ENCODE measurements around the gene NGFR. TPM values are rescaled to one million over a fixed set of nuclear protein-coding genes. Genes with fewer than 3 reads are reported as not detected.

NGFR gene
- total RNA-seq, 2 experiments from 2014 or later, result 0.16 TPM; not detected in 1

GRCh38 chr17:49482144-49482817 lies 12.8 kb upstream of the NGFR start:
- Mint-ChIP-seq H3K9me3 (no peaks in the 10 kb centered on the region), H3K27ac (no peak overlapping the region), H3K4me3 (no peak overlapping the region), H3K27me3 (peaks cover 54% of the 10 kb centered on the region), H3K4me1 (peaks cover 4% of the 10 kb centered on the region), H3K36me3 (no peaks in the 10 kb centered on the region)
- no peak for DNase-seq

DNA sequence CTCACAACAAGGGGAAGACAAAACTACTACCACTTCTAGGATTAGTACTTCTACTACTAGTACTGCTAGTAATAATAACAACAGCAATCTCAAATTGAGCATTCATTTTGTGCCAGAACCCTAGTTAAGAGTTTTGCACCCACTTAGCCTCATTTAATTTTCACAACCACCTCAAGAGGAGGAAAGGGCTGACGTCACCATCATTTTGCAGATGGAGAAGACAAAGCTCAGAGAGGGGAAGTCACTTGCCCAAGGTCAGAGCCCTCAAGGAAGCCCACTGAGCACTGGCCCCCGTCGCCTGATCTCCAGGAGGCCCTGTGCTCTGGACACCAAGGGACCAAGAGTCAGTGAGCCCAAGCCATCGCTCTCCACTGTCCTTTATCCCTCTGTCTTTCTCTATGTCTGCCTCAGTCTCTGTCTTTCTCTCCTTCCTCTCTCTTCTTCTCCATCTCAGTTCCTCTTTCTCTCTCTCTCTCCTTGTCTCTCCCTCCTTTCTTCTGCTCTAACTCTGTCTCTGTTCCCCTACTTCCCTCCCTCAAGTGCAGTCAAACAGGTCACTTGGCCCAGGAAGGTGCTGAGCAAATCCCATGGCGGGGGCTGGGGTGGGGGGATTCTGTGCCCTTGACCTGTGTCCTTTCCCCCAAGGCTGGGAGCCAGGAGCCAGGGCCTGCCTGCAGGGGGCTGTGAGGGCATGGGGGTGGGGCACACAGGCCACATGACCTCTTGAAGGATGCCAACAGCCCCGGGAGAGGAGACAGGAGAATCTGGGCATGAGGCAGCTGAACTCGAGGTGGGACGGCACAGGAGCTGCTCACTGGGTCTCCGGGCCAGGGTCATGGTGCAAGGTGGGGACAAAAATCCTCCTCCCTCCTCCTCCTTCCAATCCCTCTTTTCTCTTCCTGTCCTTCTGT lies 11.2 kb upstream of the NGFR start:
- Mint-ChIP-seq H3K27me3 (peaks cover 53% of the 10 kb centered on the region), H3K36me3 (no peaks in the 10 kb centered on the region), H3K27ac (no peak overlapping the region), H3K9me3 (no peaks in the 10 kb centered on the region), H3K4me1 (peaks cover 4% of the 10 kb centered on the region), H3K4me3 (no peak overlapping the region)
- DNase-seq, result no peak

GRCh38 chr17:49484588-49484987 lies 10.5 kb upstream of the NGFR start:
- Mint-ChIP-seq H3K27ac (no peak overlapping the region), H3K4me1 (peaks cover 4% of the 10 kb centered on the region), H3K27me3 (peaks cover 55% of the 10 kb centered on the region), H3K9me3 (no peaks in the 10 kb centered on the region), H3K4me3 (no peak overlapping the region), H3K36me3 (no peaks in the 10 kb centered on the region)
- DNase-seq, result no peak

GRCh38 chr17:49486012-49486641 lies 9.0 kb upstream of the NGFR start:
- no peak for DNase-seq
- no peaks in the 10 kb centered on the region for H3K36me3 Mint-ChIP-seq
- peaks cover 54% of the 10 kb centered on the region for H3K27me3 Mint-ChIP-seq
- H3K27ac Mint-ChIP-seq, result no peak overlapping the region
- peaks cover 4% of the 10 kb centered on the region for H3K4me1 Mint-ChIP-seq
- H3K9me3 Mint-ChIP-seq, result no peaks in the 10 kb centered on the region
- no peak overlapping the region for H3K4me3 Mint-ChIP-seq

DNA sequence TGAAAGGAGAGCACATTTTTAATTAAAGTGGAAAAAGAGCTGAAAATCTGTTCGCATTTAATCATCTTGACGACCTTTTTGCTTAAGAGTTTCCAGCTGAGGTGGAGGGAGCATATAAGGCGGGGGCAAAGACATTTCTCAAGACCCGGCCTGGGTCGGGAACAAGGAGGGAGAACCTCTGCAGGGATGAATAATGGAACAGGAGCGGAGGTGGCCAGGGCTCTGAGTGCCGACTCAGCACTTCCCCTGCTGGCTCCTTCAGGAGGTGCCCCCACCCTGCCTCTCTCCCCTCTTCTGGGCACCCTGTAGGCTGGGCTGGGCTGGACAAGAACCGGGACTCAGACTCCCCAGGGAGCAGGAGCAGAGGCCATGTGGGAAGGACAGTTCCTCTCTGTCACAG lies 7.9 kb upstream of the NGFR start:
- no peaks in the 10 kb centered on the region for H3K36me3 Mint-ChIP-seq
- H3K27ac Mint-ChIP-seq, result no peak overlapping the region
- peaks cover 53% of the 10 kb centered on the region for H3K27me3 Mint-ChIP-seq
- H3K4me1 Mint-ChIP-seq, result peaks cover 4% of the 10 kb centered on the region
- no peak for DNase-seq
- no peak overlapping the region for H3K4me3 Mint-ChIP-seq
- no peaks in the 10 kb centered on the region for H3K9me3 Mint-ChIP-seq

DNA sequence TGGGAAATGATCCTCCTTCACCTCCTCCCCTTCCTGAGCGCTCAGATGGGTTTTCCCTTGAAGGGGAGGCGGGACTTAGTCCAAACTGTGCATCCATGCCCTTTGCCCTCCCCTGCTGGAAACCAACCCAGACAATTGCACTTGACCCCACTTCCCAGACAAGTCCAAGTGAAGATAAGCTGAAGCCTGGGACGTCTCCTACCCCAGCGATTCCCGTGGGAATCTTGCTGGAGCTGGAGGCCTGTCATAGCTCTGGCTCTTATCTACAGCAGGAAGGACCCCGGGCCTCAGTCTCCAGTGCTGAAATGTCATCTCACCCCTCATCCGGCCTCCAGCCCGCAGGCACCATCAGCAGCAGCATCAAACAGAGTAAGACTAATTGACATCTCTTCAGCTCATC lies 6.5 kb upstream of the NGFR start:
- DNase-seq, result no peak

GRCh38 chr17:49489348-49489747 lies 5.7 kb upstream of the NGFR start:
- Mint-ChIP-seq H3K4me1 (peaks cover 4% of the 10 kb centered on the region), H3K9me3 (no peaks in the 10 kb centered on the region), H3K27me3 (peaks cover 48% of the 10 kb centered on the region)

More for the DNA sequence above, 6.5 kb upstream of the NGFR start:
- Mint-ChIP-seq H3K4me1 (peaks cover 4% of the 10 kb centered on the region), H3K36me3 (no peaks in the 10 kb centered on the region), H3K9me3 (no peaks in the 10 kb centered on the region), H3K27ac (no peak overlapping the region), H3K27me3 (peaks cover 45% of the 10 kb centered on the region), H3K4me3 (no peak overlapping the region)

DNA sequence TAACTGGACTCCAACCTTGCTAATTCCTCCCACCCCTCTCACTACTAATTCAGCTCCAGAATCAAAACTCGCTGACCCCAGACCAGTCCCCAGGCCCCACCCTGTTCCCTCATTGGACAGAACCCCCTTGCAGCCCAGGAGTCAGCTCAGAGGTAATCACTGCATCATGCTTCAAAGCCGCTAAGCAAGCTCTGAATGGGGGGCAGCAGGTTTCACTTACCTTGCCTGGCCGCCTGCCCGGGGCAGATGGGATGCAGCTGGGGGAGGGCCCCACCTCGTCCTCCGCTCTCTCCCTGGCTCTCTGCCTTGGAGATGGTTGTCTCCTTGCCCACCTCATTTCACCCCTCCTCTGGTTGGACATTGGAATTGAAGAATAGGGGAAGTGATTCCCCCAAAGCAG lies 4.8 kb upstream of the NGFR start:
- Mint-ChIP-seq H3K4me3 (no peak overlapping the region), H3K27ac (no peak overlapping the region), H3K27me3 (peaks cover 40% of the 10 kb centered on the region), H3K4me1 (peaks cover 6% of the 10 kb centered on the region), H3K9me3 (no peaks in the 10 kb centered on the region), H3K36me3 (no peaks in the 10 kb centered on the region)
- DNase-seq, result no peak

More at GRCh38 chr17:49489348-49489747, 5.7 kb upstream of the NGFR start:
- no peak overlapping the region for H3K4me3 Mint-ChIP-seq
- DNase-seq, result no peak
- no peak overlapping the region for H3K27ac Mint-ChIP-seq
- H3K36me3 Mint-ChIP-seq, result no peaks in the 10 kb centered on the region

DNA sequence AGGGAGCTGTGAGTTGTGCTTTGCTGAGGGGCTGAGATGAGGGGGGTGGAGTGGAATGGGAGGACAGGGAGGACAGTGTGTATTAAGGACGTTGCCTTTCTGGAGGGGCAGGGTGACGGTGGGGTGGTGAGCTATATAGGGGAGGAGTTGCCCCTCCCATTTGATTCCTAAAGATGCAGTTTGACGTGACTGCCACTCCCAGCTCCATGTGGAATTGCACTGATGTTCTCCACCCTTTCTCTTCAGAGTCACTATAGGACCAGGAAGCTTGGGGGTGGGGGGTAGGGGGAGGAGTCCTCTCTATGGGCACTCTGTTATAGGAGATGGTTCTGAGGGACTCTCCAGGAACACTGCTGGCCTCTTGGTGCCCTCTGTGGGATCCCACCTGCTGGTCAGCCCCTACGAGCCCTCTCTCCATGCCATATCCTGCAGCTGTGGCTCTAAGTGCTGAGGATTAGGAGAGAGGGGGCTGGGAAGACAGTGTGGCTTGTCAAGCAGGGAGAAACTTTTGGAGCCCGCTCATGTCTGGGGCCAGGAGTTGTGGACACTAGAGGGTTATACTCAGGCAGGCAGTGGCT lies 3.8 kb upstream of the NGFR start:
- no peak for DNase-seq
- Mint-ChIP-seq H3K36me3 (no peaks in the 10 kb centered on the region), H3K27ac (no peak overlapping the region), H3K9me3 (no peaks in the 10 kb centered on the region), H3K27me3 (peaks cover 43% of the 10 kb centered on the region), H3K4me1 (peaks cover 10% of the 10 kb centered on the region), H3K4me3 (no peak overlapping the region)

DNA sequence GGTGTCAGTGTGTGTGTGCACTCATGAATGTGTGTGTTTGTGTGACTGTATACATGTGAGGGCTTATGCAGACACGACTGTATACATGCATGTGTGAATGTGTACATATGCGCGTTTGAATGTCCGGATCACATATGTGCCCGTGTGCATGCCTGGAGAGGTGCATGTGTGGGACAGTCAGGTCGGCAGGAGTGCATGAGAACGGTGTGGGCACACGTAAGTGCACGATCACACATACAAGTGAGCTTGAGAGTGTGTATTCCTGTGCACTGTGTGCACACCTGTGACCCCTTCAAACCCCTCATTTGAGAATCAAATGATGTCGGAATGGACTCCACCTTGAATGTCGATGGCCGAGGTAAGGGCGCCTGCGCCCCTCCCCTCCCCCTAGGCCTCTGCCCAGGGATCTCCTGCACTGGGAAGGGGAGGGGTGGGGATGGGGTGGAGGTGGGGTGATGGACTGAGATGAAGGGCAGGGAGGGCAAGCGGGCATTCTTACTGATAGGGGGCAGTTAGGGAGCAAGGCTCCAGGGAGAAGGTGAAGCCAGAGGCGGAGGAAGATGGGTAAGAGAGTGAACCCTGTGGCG lies 601 bp upstream of the NGFR start:
- Mint-ChIP-seq H3K36me3 (no peaks in the 10 kb centered on the region), H3K4me3 (peak overlapping the region; percentile 66), H3K9me3 (no peaks in the 10 kb centered on the region), H3K27me3 (peaks cover 51% of the 10 kb centered on the region), H3K27ac (no peak overlapping the region), H3K4me1 (peaks cover 10% of the 10 kb centered on the region)
- DNase-seq, result no peak

- H3K4me3 Mint-ChIP-seq, result peak overlapping the region; percentile 68
- peaks cover 61% of the 10 kb centered on the region for H3K27me3 Mint-ChIP-seq
- H3K27ac Mint-ChIP-seq, result no peak overlapping the region
- DNase-seq, result peak; percentile 8
- H3K36me3 Mint-ChIP-seq, result no peaks in the 10 kb centered on the region
- H3K4me1 Mint-ChIP-seq, result peaks cover 10% of the 10 kb centered on the region
- H3K9me3 Mint-ChIP-seq, result no peaks in the 10 kb centered on the region
These were observed 719 bp downstream of the NGFR start for GRCh38 chr17:49495842-49496182.

DNA sequence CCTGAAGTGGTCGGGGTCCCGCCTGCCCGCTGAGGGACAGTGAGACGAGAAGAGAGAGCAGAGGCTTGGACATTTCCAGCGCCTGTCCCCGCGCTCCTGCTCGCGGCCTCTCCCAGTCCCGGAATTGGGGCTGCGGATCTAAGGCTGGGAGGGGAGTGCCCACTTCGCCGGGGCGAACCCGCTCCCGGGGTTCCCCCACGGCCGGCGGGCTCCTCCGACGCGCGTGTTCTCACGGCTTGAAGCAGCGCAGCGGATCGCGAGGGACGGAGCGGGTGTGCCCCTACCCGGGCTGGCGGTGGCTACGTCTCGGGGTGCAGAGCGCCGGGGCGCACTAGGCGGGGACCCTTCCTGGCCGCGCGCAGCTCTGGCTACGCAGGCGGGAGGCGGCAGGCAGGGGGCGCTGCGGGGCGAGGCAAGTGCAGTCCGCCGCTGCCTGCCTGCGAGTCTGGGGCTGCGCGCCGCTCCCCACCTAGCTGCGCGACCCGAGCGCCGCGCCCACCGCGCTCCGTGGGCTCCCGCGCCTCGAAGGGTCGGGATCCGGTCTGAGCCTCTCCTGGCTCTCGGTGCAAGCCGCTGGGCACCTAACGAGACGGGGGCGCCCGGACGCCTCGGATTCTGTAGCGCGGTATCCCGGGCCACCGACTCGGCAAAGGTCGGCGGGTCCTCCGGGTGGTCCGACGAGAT lies 1.2 kb downstream of the NGFR start:
- Mint-ChIP-seq H3K4me1 (peaks cover 10% of the 10 kb centered on the region), H3K36me3 (no peaks in the 10 kb centered on the region), H3K27ac (no peak overlapping the region), H3K9me3 (no peaks in the 10 kb centered on the region), H3K4me3 (peak overlapping the region; percentile 68), H3K27me3 (peaks cover 66% of the 10 kb centered on the region)
- DNase-seq, result peak; percentile 89

DNA sequence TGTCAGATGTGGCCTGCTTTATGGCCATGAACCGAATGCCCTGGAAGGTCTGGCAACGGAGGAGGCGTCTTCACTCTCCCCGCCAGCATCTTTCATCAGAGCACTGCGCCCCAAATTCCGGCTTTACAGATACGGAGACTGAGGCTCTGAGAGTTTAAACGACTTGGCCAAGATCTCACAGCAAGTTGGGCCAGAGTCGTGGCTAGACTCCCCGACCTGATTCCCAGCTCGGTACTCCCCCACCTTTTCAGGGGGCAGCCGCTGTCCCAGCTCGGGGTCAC lies 1.7 kb downstream of the NGFR start:
- DNase-seq, result no peak
- Mint-ChIP-seq H3K4me3 (peak overlapping the region; percentile 48), H3K27ac (no peak overlapping the region), H3K27me3 (peaks cover 70% of the 10 kb centered on the region), H3K9me3 (no peaks in the 10 kb centered on the region), H3K36me3 (no peaks in the 10 kb centered on the region), H3K4me1 (peaks cover 10% of the 10 kb centered on the region)

DNA sequence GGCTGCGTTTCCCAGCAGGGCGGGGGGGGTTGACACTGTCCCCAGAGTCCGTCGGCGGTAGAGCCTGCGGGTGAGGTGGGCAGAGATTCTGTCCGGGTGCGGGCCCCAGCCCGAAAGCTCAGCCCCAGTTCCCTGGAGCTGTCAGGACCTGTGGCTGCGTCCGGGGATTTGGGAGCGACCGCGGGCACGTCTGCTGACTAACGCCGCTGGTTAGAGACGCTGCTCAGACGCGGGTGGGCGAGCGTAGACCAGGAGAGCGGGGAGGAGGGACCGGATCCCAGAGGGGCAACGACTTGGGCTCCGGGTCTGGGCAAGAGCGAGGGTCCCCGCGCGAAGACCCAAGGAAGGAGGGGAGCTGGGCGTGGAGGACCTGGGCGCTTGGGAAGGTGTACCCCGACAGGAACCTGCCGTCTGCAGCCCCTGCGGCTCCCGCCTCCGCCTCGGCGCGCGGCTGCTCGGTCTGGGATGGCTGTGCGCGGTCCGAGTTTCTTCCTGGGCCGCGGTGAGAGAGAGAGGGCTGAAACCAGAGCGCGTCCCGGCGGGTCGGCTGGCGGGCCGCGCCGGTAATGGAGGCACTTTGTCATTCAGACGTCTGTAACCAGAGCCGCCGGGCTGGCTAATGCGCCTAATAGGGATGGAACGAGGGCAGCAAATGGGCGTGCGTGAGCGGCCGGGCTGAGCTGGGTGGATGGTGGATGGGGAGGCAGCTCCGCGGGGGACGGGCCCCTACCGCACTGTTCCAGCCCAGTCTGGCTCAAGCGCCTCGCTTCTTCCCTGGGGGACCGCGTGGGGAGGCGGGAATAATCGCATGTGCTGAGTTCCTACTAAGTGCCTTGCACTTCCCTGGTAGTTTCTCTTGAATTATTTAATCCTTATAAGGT lies 2.3 kb downstream of the NGFR start:
- Mint-ChIP-seq H3K4me1 (peaks cover 10% of the 10 kb centered on the region), H3K27me3 (peaks cover 76% of the 10 kb centered on the region), H3K9me3 (no peaks in the 10 kb centered on the region), H3K4me3 (peak overlapping the region; percentile 48), H3K27ac (no peak overlapping the region), H3K36me3 (no peaks in the 10 kb centered on the region)
- peak; percentile 9 for DNase-seq

All from activated naive CD8-positive, alpha-beta T cell treated with anti-CD3 and anti-CD28 coated beads for 36 hours (primary cell).